Tibial artery (tissue), 4 donors: Measurements from ENCODE around the gene DNAI1.

Experiments used
- DNase-seq, 2 donors: peaks; one replicate each; pipeline ENCODE4 v3.0.0-alpha.2; 2019
- H3K27ac ChIP-seq, 2 donors: fragments of 200-600 bp; sonication (generic) in 1 of 2; 1 replicate in 1 of 2; 2 replicates in 1 of 2; pipeline ENCODE4 v1.5.1; 2018 to 2019; ENCODE audit warnings: mild to moderate bottlenecking in 1 of 2
- H3K27me3 ChIP-seq, 2 donors: fragments of 200-600 bp; sonication (generic) in 1 of 2; one replicate each; pipeline versions ENCODE4 v1.5.1 to v1.6.0; 2016 to 2019
- H3K36me3 ChIP-seq, 3 donors: fragments of 200-600 bp; sonication (generic) in 2 of 3; one replicate each; pipeline ENCODE4 v1.5.1; 2016 to 2019; ENCODE audit warnings: mild to moderate bottlenecking in 2 of 3
- H3K4me1 ChIP-seq, 4 donors: fragments of 200-600 bp; sonication (generic) in 2 of 4; 1 replicate in 3 of 4; 2 replicates in 1 of 4; pipeline ENCODE4 v1.5.1; 2016 to 2019
- H3K4me3 ChIP-seq, 2 donors: fragments of 200-600 bp; sonication (generic) in 1 of 2; 1 replicate in 1 of 2; 2 replicates in 1 of 2; pipeline ENCODE4 v1.5.1; 2018 to 2019; ENCODE audit warnings: mild to moderate bottlenecking in 2 of 2
- H3K9me3 ChIP-seq, 3 donors: fragments of 200-600 bp; sonication (generic) in 1 of 3; one replicate each; pipeline ENCODE4 v1.5.1; 2016 to 2019
- intact Hi-C: fragments of 100-400 bp; cut with DNase I; formaldehyde crosslinking; loops from one replicate; pipeline ENCODE4 v1.15.0; 2023; ENCODE audit warnings: low total_unique reads
- TF ChIP-seq, protein P1 (sequence below), 2 experiments: fragments of 200-600 bp in 1 of 2; fragments of 450-650 bp in 1 of 2; IDR thresholded peaks; one replicate each; pipeline ENCODE4 v1.5.1; 2017 to 2019; ENCODE audit warnings: antibody characterized with exemption in 2 of 2, mild to moderate bottlenecking in 1 of 2, moderate library complexity in 1 of 2

The DNAI1 gene

DNA sequence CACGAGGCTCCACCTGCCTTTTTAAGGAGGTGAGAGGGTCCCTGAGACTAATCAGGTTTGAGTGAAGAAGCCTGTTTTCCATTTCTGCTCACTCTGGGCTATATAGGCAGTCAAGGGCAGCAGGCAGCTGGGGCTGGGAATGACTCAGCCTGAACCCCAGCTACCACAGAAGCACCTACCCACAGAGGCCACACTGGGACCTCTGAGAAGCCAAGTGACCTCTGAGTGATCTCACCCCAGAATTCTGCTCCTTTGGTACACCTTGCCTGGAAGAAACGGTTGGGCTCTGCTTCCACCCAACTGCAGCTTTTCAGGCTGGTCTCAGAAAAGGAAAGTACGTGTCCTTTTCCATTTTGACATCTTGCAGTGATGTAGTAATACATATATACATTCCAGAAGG is 7.1 kb upstream of the DNAI1 start:
- H3K4me1 ChIP-seq, result peaks cover 0 to 27% (median 10%) of the 10 kb centered on the region in 4 donors
- no peak overlapping the region for H3K4me3 ChIP-seq
- H3K9me3 ChIP-seq, result no peaks in the 10 kb centered on the region
- no peak for DNase-seq
- intact Hi-C loops, result loop anchor here (10.0 kb wide), 1 partner anchor 163 kb away; the partner anchor contains the start of gene RPP25L
- no peaks in the 10 kb centered on the region for H3K27me3 ChIP-seq
- no peaks in the 10 kb centered on the region for H3K36me3 ChIP-seq
- TF ChIP-seq, protein P1, sequence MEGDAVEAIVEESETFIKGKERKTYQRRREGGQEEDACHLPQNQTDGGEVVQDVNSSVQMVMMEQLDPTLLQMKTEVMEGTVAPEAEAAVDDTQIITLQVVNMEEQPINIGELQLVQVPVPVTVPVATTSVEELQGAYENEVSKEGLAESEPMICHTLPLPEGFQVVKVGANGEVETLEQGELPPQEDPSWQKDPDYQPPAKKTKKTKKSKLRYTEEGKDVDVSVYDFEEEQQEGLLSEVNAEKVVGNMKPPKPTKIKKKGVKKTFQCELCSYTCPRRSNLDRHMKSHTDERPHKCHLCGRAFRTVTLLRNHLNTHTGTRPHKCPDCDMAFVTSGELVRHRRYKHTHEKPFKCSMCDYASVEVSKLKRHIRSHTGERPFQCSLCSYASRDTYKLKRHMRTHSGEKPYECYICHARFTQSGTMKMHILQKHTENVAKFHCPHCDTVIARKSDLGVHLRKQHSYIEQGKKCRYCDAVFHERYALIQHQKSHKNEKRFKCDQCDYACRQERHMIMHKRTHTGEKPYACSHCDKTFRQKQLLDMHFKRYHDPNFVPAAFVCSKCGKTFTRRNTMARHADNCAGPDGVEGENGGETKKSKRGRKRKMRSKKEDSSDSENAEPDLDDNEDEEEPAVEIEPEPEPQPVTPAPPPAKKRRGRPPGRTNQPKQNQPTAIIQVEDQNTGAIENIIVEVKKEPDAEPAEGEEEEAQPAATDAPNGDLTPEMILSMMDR (IDR thresholded peaks at IDR 0.05), result no peak
- H3K27ac ChIP-seq, result no peak overlapping the region

DNA sequence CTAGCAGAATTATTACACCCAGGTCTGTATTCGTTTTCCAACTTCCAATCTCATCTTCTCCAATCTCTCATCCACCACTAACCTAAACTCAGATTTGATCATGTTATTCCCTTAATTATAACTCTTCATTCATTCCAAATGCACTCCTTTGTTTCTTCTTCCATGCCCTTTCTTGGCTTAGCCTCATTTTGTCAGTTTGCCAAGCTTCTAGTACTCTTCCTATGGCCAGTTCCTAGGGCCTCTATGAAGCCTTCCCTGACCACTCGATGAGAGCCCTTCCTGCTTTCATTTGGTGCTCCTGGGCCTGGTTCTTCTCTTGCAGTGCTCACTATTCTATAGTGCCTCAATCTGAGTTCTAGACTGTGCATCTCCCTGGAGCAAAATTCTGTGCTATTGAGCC is 6.0 kb upstream of the DNAI1 start:
- Histone ChIP-seq H3K4me1 (peaks cover 0 to 34% (median 20%) of the 10 kb centered on the region in 4 donors), H3K27me3 (no peaks in the 10 kb centered on the region), H3K9me3 (no peaks in the 10 kb centered on the region), H3K36me3 (no peaks in the 10 kb centered on the region), H3K4me3 (no peak overlapping the region), H3K27ac (no peak overlapping the region)
- TF ChIP-seq, protein P1 (IDR thresholded peaks at IDR 0.05), result no peak
- DNase-seq, result no peak
- intact Hi-C loops, result loop anchor here (10.0 kb wide), 1 partner anchor 162 kb away; the partner anchor contains the start of gene RPP25L

DNA sequence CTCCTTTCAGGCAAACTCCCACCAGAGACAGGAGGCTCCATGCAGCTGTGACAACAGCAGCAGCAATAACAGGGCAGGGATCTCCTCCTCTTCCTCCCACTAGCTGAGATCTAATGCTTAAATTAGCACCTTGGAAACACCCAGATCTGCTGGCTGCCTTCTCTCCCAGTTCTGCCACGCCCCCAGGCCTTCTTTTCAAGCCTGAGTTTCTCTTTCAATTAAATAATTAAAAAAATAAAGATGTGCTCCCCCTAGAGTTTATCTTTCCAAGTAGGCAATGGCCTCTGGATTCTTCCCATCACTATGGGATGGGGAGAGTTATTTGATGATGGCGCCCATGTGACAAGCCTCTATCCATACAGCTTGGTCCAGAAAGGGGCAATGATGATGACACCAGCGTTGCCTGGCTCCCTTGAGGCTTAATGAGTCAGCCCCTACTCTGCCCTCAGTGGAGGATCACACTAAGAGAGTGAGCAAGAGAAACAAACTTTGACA is 4.0 kb upstream of the DNAI1 start:
- Histone ChIP-seq H3K27ac (no peak overlapping the region), H3K4me1 (peaks cover 0 to 38% (median 25%) of the 10 kb centered on the region in 4 donors), H3K36me3 (no peaks in the 10 kb centered on the region), H3K9me3 (no peaks in the 10 kb centered on the region), H3K27me3 (no peaks in the 10 kb centered on the region), H3K4me3 (no peak overlapping the region)
- peak in 1 of 2 donors; percentile 25 for DNase-seq
- TF ChIP-seq, protein P1 (IDR thresholded peaks at IDR 0.05), result no peak
- intact Hi-C loops, result loop anchor here (5.0 to 10.0 kb wide), 2 partner anchors 68 to 160 kb away; partner anchors contain the start of genes ENHO and RPP25L

DNA sequence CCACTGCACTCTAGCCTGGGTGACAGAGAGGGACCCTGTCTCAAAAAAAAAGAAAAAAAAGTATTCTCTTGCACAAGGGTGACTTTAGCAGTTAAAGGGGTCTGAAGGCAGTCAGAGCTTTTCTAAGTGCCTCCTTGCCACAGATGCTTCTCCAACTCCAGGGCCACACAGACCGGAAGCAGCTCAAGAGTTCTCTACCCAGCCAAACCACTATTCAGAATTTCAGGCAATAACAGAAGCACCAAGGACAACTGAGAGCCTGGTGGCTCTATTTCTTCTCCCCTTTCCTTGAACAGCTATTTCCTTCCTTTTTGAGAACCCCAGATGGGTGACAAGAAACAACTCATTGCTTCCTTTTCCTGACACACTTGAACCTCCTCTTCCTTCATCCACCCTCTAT is 2.5 kb upstream of the DNAI1 start:
- H3K27ac ChIP-seq, result peak overlapping the region in 1 of 2 donors; percentile 67
- TF ChIP-seq, protein P1 (IDR thresholded peaks at IDR 0.05), result no peak
- H3K9me3 ChIP-seq, result no peaks in the 10 kb centered on the region
- H3K4me3 ChIP-seq, result no peak overlapping the region
- no peaks in the 10 kb centered on the region for H3K27me3 ChIP-seq
- H3K4me1 ChIP-seq, result peaks cover 0 to 38% (median 25%) of the 10 kb centered on the region in 4 donors
- DNase-seq, result no peak
- H3K36me3 ChIP-seq, result no peaks in the 10 kb centered on the region
- intact Hi-C loops, result loop anchor here (5.0 to 10.0 kb wide), 2 partner anchors 66 to 159 kb away; partner anchors contain the start of genes ENHO and RPP25L

DNA sequence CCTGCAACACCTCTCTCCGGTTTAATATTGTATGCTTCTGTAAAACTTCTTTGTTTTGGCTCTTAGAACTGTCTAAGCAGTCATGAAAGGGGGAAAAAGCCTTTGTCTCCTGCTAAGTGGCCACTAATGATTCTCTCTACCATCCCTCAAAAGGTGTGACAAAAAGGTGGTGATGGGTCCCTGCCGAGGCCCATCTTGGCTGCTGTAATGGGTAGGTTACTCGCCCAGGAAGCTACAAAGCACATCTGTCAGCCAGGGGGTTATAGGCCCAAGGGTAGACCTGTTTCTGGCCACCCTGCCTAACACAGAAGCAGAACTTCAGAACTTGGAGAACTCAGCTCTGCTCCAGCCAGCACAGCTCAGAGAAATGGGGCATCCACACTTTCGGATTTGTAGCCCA is 1.9 kb upstream of the DNAI1 start:
- intact Hi-C loops, result loop anchor here (5.0 to 10.0 kb wide), 2 partner anchors 66 to 158 kb away; partner anchors contain the start of genes ENHO and RPP25L
- H3K27ac ChIP-seq, result peak overlapping the region; percentile 67 to 81
- H3K9me3 ChIP-seq, result no peaks in the 10 kb centered on the region
- TF ChIP-seq, protein P1 (IDR thresholded peaks at IDR 0.05), result no peak
- peaks cover 0 to 38% (median 22%) of the 10 kb centered on the region in 4 donors for H3K4me1 ChIP-seq
- H3K36me3 ChIP-seq, result no peaks in the 10 kb centered on the region
- H3K4me3 ChIP-seq, result peak overlapping the region; percentile 66 to 81
- no peaks in the 10 kb centered on the region for H3K27me3 ChIP-seq
- DNase-seq, result no peak
